NT2/D1 (cell line): ENCODE data around the gene HECW1.
A peak's percentile ranks its signal among the peaks of the same experiment; 100 is the strongest.

Source experiments
- DNase-seq: peaks from one replicate; pipeline ENCODE4 v3.0.0-alpha.2; 2011; ENCODE audit warnings: low read depth, low spot score
- H3K27me3 ChIP-seq: 2 replicates; pipeline ENCODE4 v1.6.0; 2011; ENCODE audit warnings: mild to moderate bottlenecking; ENCODE audit not compliant: insufficient read length, insufficient read depth
- H3K36me3 ChIP-seq: 2 replicates; pipeline ENCODE4 v1.6.1; 2011; ENCODE audit warnings: mild to moderate bottlenecking, low read length, mixed read lengths; ENCODE audit not compliant: insufficient read depth, insufficient read length
- H3K4me1 ChIP-seq: 2 replicates; pipeline ENCODE4 v1.5.1; 2011; ENCODE audit not compliant: insufficient read depth, insufficient read length
- H3K4me3 ChIP-seq: 2 replicates; pipeline ENCODE4 v1.5.1; 2011; ENCODE audit warnings: low read depth; ENCODE audit not compliant: insufficient read length
- H3K9ac ChIP-seq: 2 replicates; pipeline ENCODE4 v1.6.0; 2011; ENCODE audit warnings: low read depth; ENCODE audit not compliant: insufficient read length
- H3K9me3 ChIP-seq: 2 replicates; pipeline ENCODE4 v1.5.1; 2011; ENCODE audit warnings: mild to moderate bottlenecking, low read length; ENCODE audit not compliant: insufficient read depth
- SUZ12 ChIP-seq: IDR thresholded peaks from 2 replicates; pipeline ENCODE4 v1.6.1; 2011; ENCODE audit not compliant: insufficient read length, insufficient read depth; ENCODE audit errors: extremely low read depth
- YY1 ChIP-seq: IDR thresholded peaks from 2 replicates; pipeline ENCODE4 v1.6.1; 2011; ENCODE audit not compliant: insufficient read length, insufficient read depth
- ZNF274 ChIP-seq: IDR thresholded peaks from 2 replicates; pipeline ENCODE4 v1.6.1; 2011; ENCODE audit warnings: mild to moderate bottlenecking, low read depth, low read length

Gene HECW1

GRCh38 chr7:43244784-43245183 lies 132.3 kb downstream of the HECW1 start:
- no peak overlapping the region for H3K9ac ChIP-seq
- DNase-seq, result no peak
- H3K36me3 ChIP-seq, result no peaks in the 10 kb centered on the region
- H3K4me1 ChIP-seq, result peaks cover 4% of the 10 kb centered on the region
- H3K4me3 ChIP-seq, result no peak overlapping the region
- H3K9me3 ChIP-seq, result no peaks in the 10 kb centered on the region
- H3K27me3 ChIP-seq, result no peaks in the 10 kb centered on the region
- TF ChIP-seq ZNF274, result no peak
- TF ChIP-seq YY1, result no peak
- no peak for TF ChIP-seq SUZ12

- TF ChIP-seq SUZ12 (no peak), ZNF274 (no peak), YY1 (no peak)
Measured at GRCh38 chr7:43247757-43248156, 135.3 kb downstream of the HECW1 start.

GRCh38 chr7:43248553-43248952 lies 136.1 kb downstream of the HECW1 start:
- DNase-seq, result no peak
- no peaks in the 10 kb centered on the region for H3K9me3 ChIP-seq
- H3K9ac ChIP-seq, result no peak overlapping the region
- TF ChIP-seq ZNF274 (no peak), YY1 (no peak), SUZ12 (no peak)
- H3K4me3 ChIP-seq, result no peak overlapping the region
- H3K36me3 ChIP-seq, result no peaks in the 10 kb centered on the region
- H3K4me1 ChIP-seq, result peaks cover 4% of the 10 kb centered on the region
- H3K27me3 ChIP-seq, result no peaks in the 10 kb centered on the region

More at GRCh38 chr7:43247757-43248156, 135.3 kb downstream of the HECW1 start:
- no peak for DNase-seq
- no peaks in the 10 kb centered on the region for H3K36me3 ChIP-seq
- no peak overlapping the region for H3K9ac ChIP-seq
- H3K27me3 ChIP-seq, result no peaks in the 10 kb centered on the region
- no peak overlapping the region for H3K4me3 ChIP-seq
- H3K4me1 ChIP-seq, result peaks cover 4% of the 10 kb centered on the region
- H3K9me3 ChIP-seq, result no peaks in the 10 kb centered on the region

- Histone ChIP-seq H3K4me1 (peaks cover 4% of the 10 kb centered on the region), H3K36me3 (no peaks in the 10 kb centered on the region), H3K27me3 (no peaks in the 10 kb centered on the region), H3K9ac (no peak overlapping the region), H3K9me3 (no peaks in the 10 kb centered on the region), H3K4me3 (no peak overlapping the region)
- TF ChIP-seq ZNF274 (no peak), YY1 (no peak), SUZ12 (no peak)
- no peak for DNase-seq
Measured at GRCh38 chr7:43248961-43249822, 136.7 kb downstream of the HECW1 start.

GRCh38 chr7:43249823-43250145 lies 137.3 kb downstream of the HECW1 start:
- H3K9ac ChIP-seq, result no peak overlapping the region

GRCh38 chr7:43260980-43261878 lies 148.8 kb downstream of the HECW1 start:
- peak overlapping the region; percentile 34 for H3K9ac ChIP-seq
- no peaks in the 10 kb centered on the region for H3K27me3 ChIP-seq
- no peaks in the 10 kb centered on the region for H3K4me1 ChIP-seq
- DNase-seq, result peak; percentile 93
- H3K9me3 ChIP-seq, result no peaks in the 10 kb centered on the region
- H3K36me3 ChIP-seq, result no peaks in the 10 kb centered on the region
- TF ChIP-seq SUZ12, result no peak
- H3K4me3 ChIP-seq, result no peak overlapping the region

More at GRCh38 chr7:43249823-43250145, 137.3 kb downstream of the HECW1 start:
- H3K27me3 ChIP-seq, result no peaks in the 10 kb centered on the region
- H3K36me3 ChIP-seq, result no peaks in the 10 kb centered on the region
- peaks cover 4% of the 10 kb centered on the region for H3K4me1 ChIP-seq
- H3K4me3 ChIP-seq, result no peak overlapping the region
- DNase-seq, result no peak
- no peaks in the 10 kb centered on the region for H3K9me3 ChIP-seq
- TF ChIP-seq YY1, result no peak
- no peak for TF ChIP-seq SUZ12
- TF ChIP-seq ZNF274, result no peak

- no peaks in the 10 kb centered on the region for H3K9me3 ChIP-seq
- H3K27me3 ChIP-seq, result no peaks in the 10 kb centered on the region
- H3K4me3 ChIP-seq, result no peak overlapping the region
- TF ChIP-seq SUZ12 (no peak), ZNF274 (no peak), YY1 (no peak)
- H3K36me3 ChIP-seq, result no peaks in the 10 kb centered on the region
- no peak overlapping the region for H3K9ac ChIP-seq
- no peak for DNase-seq
- H3K4me1 ChIP-seq, result no peaks in the 10 kb centered on the region
Measured at GRCh38 chr7:43265139-43265538, 152.7 kb downstream of the HECW1 start.
